HepG2 (cell line): ENCODE results near the gene GOSR1. TPM values are rescaled to one million over a fixed set of nuclear protein-coding genes. Genes with fewer than 3 reads are reported as not detected.

Experiments used
- ATAC-seq: fragments of 200-7000 bp; cut with Tn5 transposase; 3 replicates; pipeline ENCODE4 v1.9.1; 2020; ENCODE audit warnings: mild to moderate bottlenecking, moderate library complexity
- BruUV-seq: library from RNA; stranded (reverse); fragments of 400-500 nt; replicated peaks from 2 replicates; lab custom pipeline; 2021; lab: Mats Ljungman, UMichigan
- CTCF ChIA-PET: fragments of 300-600 bp; formaldehyde crosslinking; extraction: SDS; loops from one replicate; lab custom pipeline; 2021; ENCODE audit warnings: low total read pairs, inconsistent platforms, low intra/inter-chr PET ratio; lab: Yijun Ruan, JAX
- POLR2A ChIA-PET: fragments of 350-600 bp; sonication (Branson Sonifier 250); formaldehyde crosslinking; loops from one replicate; lab custom pipeline; 2020; ENCODE audit warnings: antibody characterized with exemption, inconsistent platforms; lab: Yijun Ruan, JAX
- DNase-seq: peaks from one replicate; pipeline ENCODE4 v3.0.0-alpha.2; 2015; ENCODE audit warnings: low spot score
- FAIRE-seq: peaks from 3 replicates; lab custom pipeline; 2011; peaks lifted over from hg19 to GRCh38; lab: Jason Lieb, UNC
- H2AFZ ChIP-seq: one replicate; pipeline ENCODE4 v1.6.1; 2011; ENCODE audit warnings: low read length, inconsistent platforms
- H3K27ac ChIP-seq: fragments of 300-600 bp; 3 replicates; pipeline ENCODE4 v1.8.0; 2011; ENCODE audit warnings: mixed run types, mild to moderate bottlenecking, mixed read lengths, low read length, inconsistent platforms; ENCODE audit not compliant: insufficient read depth; ENCODE audit errors: extremely low read length
- H3K27me3 ChIP-seq, 2 experiments: fragments of 200-600 bp in 1 of 2; 2 replicates in 1 of 2; 3 replicates in 1 of 2; pipeline versions ENCODE4 v1.6.0 to v1.8.0; 2011; ENCODE audit warnings: low read length in 2 of 2, mild to moderate bottlenecking in 2 of 2, moderate library complexity in 2 of 2, inconsistent platforms in 1 of 2; ENCODE audit not compliant: insufficient read depth in 2 of 2, control insufficient read depth in 1 of 2
- H3K36me3 ChIP-seq, 2 experiments: fragments of 200-600 bp in 1 of 2; replicated peaks in 1 of 2; 2 replicates in 1 of 2; 3 replicates in 1 of 2; pipeline versions ENCODE4 v1.5.1 to v1.8.0; 2011; ENCODE audit warnings: low read length in 2 of 2, inconsistent platforms in 1 of 2; ENCODE audit not compliant: insufficient read depth in 2 of 2, control insufficient read depth in 1 of 2
- H3K4me1 ChIP-seq: 2 replicates; pipeline ENCODE4 v1.5.1; 2012; ENCODE audit warnings: low read length, inconsistent platforms; ENCODE audit not compliant: insufficient read depth
- H3K4me2 ChIP-seq: 2 replicates; pipeline ENCODE4 v1.6.0; 2011; ENCODE audit warnings: low read depth, low read length, inconsistent platforms
- H3K4me3 ChIP-seq, 3 experiments: fragments of 200-600 bp in 1 of 3; sonication (generic), shearing (Covaris generic) in 1 of 3; replicated peaks in 1 of 3; 2 replicates each; pipeline ENCODE4 v1.5.1; 2011 to 2016; ENCODE audit warnings: low read length in 3 of 3, inconsistent platforms in 2 of 3, low read depth in 2 of 3, mild to moderate bottlenecking in 2 of 3, control low read depth in 1 of 3, mixed read lengths in 1 of 3; ENCODE audit not compliant: insufficient read depth in 1 of 3
- H3K79me2 ChIP-seq: one replicate; pipeline ENCODE4 v1.6.1; 2011; ENCODE audit warnings: low read length, inconsistent platforms; ENCODE audit not compliant: insufficient read depth
- H3K9ac ChIP-seq: 2 replicates; pipeline ENCODE4 v1.6.0; 2011; ENCODE audit warnings: mild to moderate bottlenecking, low read depth, low read length, inconsistent platforms; ENCODE audit not compliant: insufficient read depth
- H3K9me3 ChIP-seq: 2 replicates; pipeline ENCODE4 v1.5.1; 2012; ENCODE audit warnings: mild to moderate bottlenecking, low read length
- H4K20me1 ChIP-seq: 2 replicates; pipeline ENCODE4 v1.6.0; 2011; ENCODE audit warnings: inconsistent platforms, mild to moderate bottlenecking, low read length, moderate library complexity; ENCODE audit not compliant: insufficient read depth
- CBX1 ChIP-seq: IDR thresholded peaks from one replicate; pipeline ENCODE4 v1.6.1; 2016; ENCODE audit warnings: antibody characterized with exemption, low read depth
- CEBPG ChIP-seq: IDR thresholded peaks from 2 replicates; pipeline ENCODE4 v1.6.1; 2016
- KAT2B ChIP-seq: fragments of 150-350 bp; IDR thresholded peaks from 2 replicates; pipeline ENCODE4 v1.6.1; 2014; ENCODE audit warnings: low read depth, low read length, borderline replicate concordance
- KDM1A ChIP-seq: IDR thresholded peaks from 2 replicates; pipeline ENCODE4 v1.6.1; 2016; ENCODE audit warnings: missing compliant biosample characterization
- ZNF543 ChIP-seq: sonication (generic); formaldehyde crosslinking; IDR thresholded peaks from 2 replicates; pipeline ENCODE4 v1.4.0; 2020; ENCODE audit warnings: mild to moderate bottlenecking, missing genetic modification reagents
- ZNF552 ChIP-seq: sonication (generic); formaldehyde crosslinking; IDR thresholded peaks from 2 replicates; pipeline ENCODE4 v1.9.0; 2022; ENCODE audit warnings: missing genetic modification reagents, mild to moderate bottlenecking, borderline replicate concordance
- ZNF850 ChIP-seq: sonication (generic); formaldehyde crosslinking; conservative IDR thresholded peaks from 2 replicates; pipeline ENCODE4 v1.9.0; 2021; ENCODE audit warnings: mild to moderate bottlenecking, missing genetic modification reagents
- WGBS: methylation state at CpG from one replicate; pipeline ENCODE4 v1.1.6; 2017; ENCODE audit warnings: low lambda C conversion rate; 5-methylcytosine and 5-hydroxymethylcytosine counted together
- in situ Hi-C: cut with HindIII; loops from 2 replicates; pipeline ENCODE4 v1.10.0; 2017; ENCODE audit warnings: low pct_unique_long_range_greater_than_20kb; ENCODE audit not compliant: extremely low pct_ligation_motif_present
- intact Hi-C: fragments of 100-400 bp; cut with micrococcal nuclease; formaldehyde crosslinking; loops from one replicate; pipeline ENCODE4 v1.10.0; 2022; ENCODE audit not compliant: unreplicated experiment
- polyA plus RNA-seq, 8 experiments: library from polyadenylated mRNA; depleted of rRNA in 3 of 8; stranded (reverse) in 7 of 8; unstranded in 1 of 8; fragments of >200 nt; fragmentation: Illumina TruSeq in 4 of 8; extraction: Trizol in 4 of 8; gene quantifications; 2 replicates each; pipeline versions ENCODE4 v1.2.1 to v1.2.3, GENCODE V29; 2011 to 2016; ENCODE audit warnings: low read depth in 4 of 8, missing spikeins in 1 of 8, mixed read lengths in 1 of 8; ENCODE audit not compliant: insufficient read depth in 1 of 8
- total RNA-seq, 5 experiments: library from RNA; depleted of rRNA; stranded (reverse); fragments of >200 nt; fragmentation: Illumina TruSeq; extraction: Trizol; gene quantifications; 2 replicates each; pipeline ENCODE4 v1.2.3, GENCODE V29; 2016; ENCODE audit warnings: low read depth in 1 of 5
- TF ChIP-seq, protein P1 (sequence below): sonication (generic); formaldehyde crosslinking; IDR thresholded peaks from 2 replicates; pipeline ENCODE4 v1.4.0; 2020; ENCODE audit warnings: missing genetic modification reagents
- TF ChIP-seq, protein P2 (sequence below): sonication (generic); formaldehyde crosslinking; IDR thresholded peaks from 2 replicates; pipeline ENCODE4 v1.5.0; 2020; ENCODE audit warnings: missing genetic modification reagents
- TF ChIP-seq, protein P3 (sequence below): sonication (generic); formaldehyde crosslinking; IDR thresholded peaks from 2 replicates; pipeline ENCODE4 v1.4.0; 2020; ENCODE audit warnings: missing genetic modification reagents
- TF ChIP-seq, protein P4 (sequence below): sonication (generic); formaldehyde crosslinking; IDR thresholded peaks from 2 replicates; pipeline ENCODE4 v1.4.0; 2020; ENCODE audit warnings: mild to moderate bottlenecking, missing genetic modification reagents
- TF ChIP-seq, protein P5 (sequence below): sonication (generic); formaldehyde crosslinking; IDR thresholded peaks from 2 replicates; pipeline ENCODE4 v1.5.0; 2020; ENCODE audit warnings: mild to moderate bottlenecking, missing genetic modification reagents
- TF ChIP-seq, protein P6 (sequence below): IDR thresholded peaks from 2 replicates; pipeline ENCODE4 v1.6.1; 2012; ENCODE audit warnings: inconsistent platforms

Gene GOSR1
- total and polyA plus RNA-seq, 2 of the 13 experiments (the other 11 are each of a cell fraction or from before 2014, with no cell fraction given) = 15.8 to 37.0 TPM

DNA sequence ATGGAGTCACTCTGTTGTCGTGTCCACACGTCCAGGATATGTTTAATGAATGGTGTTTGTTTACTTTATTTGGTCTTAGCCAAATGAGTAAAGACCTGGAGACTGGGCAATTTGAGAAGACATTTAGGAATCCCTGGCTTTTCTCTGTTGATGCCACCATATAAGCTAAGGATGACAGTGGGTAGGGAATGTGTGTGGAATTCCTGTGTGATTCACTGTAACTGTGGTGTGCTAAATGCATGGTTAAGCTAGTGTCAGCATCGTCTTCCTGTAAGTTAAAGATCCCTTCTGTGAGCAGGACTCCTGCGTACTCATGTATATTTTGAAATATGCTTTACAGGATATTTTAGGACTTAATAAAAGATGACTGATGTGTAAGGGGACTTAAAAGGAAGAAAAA is 26.4 kb downstream of the GOSR1 start:
- Histone ChIP-seq H3K4me3 (no peak overlapping the region), H3K27me3 (no peaks in the 10 kb centered on the region), H4K20me1 (no peaks in the 10 kb centered on the region), H3K79me2 (no peaks in the 10 kb centered on the region), H3K36me3 (peaks cover 11 to 45% of the 10 kb centered on the region in 2 experiments), H3K9me3 (no peaks in the 10 kb centered on the region), H3K4me2 (no peak overlapping the region), H3K9ac (no peak overlapping the region), H3K27ac (no peak overlapping the region), H2AFZ (no peak overlapping the region), H3K4me1 (peaks cover 11% of the 10 kb centered on the region)
- ATAC-seq = no peak
- no peak for FAIRE-seq
- in situ Hi-C loops = no loop called here
- WGBS = 95% methylated on average over 4 of the region's 4 CpGs
- ChIA-PET CTCF (no interaction called here), POLR2A (no interaction called here)
- BruUV-seq = no TSS peak
- TF ChIP-seq, protein P1, sequence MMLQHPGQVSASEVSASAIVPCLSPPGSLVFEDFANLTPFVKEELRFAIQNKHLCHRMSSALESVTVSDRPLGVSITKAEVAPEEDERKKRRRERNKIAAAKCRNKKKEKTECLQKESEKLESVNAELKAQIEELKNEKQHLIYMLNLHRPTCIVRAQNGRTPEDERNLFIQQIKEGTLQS (CRISPR knock-in tag) = no peak
- TF ChIP-seq, protein P2, sequence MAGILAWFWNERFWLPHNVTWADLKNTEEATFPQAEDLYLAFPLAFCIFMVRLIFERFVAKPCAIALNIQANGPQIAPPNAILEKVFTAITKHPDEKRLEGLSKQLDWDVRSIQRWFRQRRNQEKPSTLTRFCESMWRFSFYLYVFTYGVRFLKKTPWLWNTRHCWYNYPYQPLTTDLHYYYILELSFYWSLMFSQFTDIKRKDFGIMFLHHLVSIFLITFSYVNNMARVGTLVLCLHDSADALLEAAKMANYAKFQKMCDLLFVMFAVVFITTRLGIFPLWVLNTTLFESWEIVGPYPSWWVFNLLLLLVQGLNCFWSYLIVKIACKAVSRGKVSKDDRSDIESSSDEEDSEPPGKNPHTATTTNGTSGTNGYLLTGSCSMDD (CRISPR knock-in tag) = no peak
- no peak for TF ChIP-seq ZNF552 (CRISPR knock-in tag)
- no peak for TF ChIP-seq ZNF850 (CRISPR knock-in tag)
- TF ChIP-seq, protein P3, sequence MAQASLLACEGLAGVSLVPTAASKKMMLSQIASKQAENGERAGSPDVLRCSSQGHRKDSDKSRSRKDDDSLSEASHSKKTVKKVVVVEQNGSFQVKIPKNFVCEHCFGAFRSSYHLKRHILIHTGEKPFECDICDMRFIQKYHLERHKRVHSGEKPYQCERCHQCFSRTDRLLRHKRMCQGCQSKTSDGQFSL (CRISPR knock-in tag) = no peak
- TF ChIP-seq, protein P4, sequence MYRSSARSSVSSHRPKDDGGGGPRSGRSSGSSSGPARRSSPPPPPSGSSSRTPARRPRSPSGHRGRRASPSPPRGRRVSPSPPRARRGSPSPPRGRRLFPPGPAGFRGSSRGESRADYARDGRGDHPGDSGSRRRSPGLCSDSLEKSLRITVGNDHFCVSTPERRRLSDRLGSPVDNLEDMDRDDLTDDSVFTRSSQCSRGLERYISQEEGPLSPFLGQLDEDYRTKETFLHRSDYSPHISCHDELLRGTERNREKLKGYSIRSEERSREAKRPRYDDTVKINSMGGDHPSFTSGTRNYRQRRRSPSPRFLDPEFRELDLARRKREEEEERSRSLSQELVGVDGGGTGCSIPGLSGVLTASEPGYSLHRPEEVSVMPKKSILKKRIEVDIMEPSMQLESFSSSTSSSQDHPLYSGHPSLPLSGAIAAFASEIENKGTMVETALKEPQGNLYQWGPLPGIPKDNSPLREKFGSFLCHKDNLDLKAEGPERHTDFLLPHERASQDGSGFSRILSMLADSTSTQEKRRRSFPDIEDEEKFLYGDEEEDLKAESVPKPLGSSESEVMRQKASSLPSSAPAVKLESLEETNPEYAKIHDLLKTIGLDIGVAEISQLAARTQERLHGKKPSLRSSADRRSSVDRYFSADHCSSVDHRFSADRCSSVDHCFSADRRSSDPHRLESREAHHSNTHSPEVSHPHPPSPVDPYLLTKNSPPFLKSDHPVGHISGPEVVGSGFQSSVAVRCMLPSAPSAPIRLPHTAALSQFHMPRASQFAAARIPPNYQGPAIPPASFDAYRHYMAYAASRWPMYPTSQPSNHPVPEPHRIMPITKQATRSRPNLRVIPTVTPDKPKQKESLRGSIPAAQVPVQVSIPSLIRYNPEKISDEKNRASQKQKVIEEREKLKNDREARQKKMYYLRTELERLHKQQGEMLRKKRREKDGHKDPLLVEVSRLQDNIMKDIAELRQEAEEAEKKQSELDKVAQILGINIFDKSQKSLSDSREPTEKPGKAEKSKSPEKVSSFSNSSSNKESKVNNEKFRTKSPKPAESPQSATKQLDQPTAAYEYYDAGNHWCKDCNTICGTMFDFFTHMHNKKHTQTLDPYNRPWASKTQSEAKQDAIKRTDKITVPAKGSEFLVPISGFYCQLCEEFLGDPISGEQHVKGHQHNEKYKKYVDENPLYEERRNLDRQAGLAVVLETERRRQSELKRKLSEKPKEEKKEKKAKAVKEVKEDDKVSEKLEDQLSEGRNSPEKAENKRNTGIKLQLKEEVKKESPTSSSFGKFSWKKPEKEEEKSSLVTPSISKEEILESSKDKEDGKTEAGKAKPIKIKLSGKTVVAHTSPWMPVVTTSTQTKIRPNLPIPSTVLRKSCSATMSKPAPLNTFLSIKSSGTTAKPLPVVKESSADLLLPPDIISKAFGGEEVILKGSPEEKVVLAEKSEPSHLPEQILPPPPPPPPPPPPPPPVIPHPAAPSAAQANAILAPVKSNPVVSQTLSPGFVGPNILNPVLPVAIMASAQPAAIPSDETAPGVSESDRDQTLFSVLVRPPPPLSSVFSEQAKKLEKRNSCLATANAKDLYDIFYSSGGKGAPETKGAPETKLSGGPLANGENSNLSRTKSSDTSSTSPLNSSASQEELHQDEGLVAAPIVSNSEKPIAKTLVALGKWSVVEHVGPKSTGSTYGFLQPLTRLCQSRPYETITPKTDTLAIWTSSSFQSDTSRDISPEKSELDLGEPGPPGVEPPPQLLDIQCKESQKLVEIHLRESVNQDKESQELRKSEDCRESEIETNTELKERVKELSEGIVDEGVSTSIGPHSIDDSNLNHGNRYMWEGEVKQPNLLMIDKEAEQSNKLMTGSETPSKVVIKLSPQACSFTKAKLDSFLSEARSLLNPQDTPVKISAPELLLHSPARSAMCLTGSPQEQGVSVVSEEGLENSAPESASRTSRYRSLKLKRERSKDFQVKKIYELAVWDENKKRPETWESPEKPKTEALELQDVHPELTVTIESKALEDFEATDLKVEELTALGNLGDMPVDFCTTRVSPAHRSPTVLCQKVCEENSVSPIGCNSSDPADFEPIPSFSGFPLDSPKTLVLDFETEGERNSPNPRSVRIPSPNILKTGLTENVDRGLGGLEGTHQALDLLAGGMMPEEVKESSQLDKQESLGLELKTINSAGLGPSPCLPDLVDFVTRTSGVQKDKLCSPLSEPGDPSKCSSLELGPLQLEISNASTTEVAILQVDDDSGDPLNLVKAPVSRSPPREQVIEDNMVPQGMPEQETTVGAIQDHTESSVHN = no peak
- no peak for TF ChIP-seq KDM1A (CRISPR knock-in tag)
- TF ChIP-seq, protein P5, sequence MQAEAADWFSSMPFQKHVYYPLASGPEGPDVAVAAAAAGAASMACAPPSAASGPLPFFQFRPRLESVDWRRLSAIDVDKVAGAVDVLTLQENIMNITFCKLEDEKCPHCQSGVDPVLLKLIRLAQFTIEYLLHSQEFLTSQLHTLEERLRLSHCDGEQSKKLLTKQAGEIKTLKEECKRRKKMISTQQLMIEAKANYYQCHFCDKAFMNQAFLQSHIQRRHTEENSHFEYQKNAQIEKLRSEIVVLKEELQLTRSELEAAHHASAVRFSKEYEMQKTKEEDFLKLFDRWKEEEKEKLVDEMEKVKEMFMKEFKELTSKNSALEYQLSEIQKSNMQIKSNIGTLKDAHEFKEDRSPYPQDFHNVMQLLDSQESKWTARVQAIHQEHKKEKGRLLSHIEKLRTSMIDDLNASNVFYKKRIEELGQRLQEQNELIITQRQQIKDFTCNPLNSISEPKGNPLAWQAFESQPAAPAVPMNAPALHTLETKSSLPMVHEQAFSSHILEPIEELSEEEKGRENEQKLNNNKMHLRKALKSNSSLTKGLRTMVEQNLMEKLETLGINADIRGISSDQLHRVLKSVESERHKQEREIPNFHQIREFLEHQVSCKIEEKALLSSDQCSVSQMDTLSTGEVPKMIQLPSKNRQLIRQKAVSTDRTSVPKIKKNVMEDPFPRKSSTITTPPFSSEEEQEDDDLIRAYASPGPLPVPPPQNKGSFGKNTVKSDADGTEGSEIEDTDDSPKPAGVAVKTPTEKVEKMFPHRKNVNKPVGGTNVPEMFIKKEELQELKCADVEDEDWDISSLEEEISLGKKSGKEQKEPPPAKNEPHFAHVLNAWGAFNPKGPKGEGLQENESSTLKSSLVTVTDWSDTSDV = no peak
- TF ChIP-seq, protein P6, sequence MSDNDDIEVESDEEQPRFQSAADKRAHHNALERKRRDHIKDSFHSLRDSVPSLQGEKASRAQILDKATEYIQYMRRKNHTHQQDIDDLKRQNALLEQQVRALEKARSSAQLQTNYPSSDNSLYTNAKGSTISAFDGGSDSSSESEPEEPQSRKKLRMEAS = no peak
- no peak for TF ChIP-seq CEBPG (CRISPR knock-in tag)
- no peak for TF ChIP-seq CBX1
- no peak for TF ChIP-seq KAT2B
- TF ChIP-seq ZNF543 (CRISPR knock-in tag) = no peak
- intact Hi-C loops = no loop called here
- no peak for DNase-seq
